Lower leg skin (tissue), 4 donors: ENCODE measurements around the gene OLA1. TPM values are rescaled to one million over a fixed set of nuclear protein-coding genes. Genes with fewer than 3 reads are reported as not detected.

Source experiments
- DNase-seq, 2 donors: peaks; one replicate each; pipeline ENCODE4 v3.0.0-alpha.2; 2019; ENCODE audit warnings: low spot score in 2 of 2
- H3K4me3 ChIP-seq: fragments of 200-600 bp; sonication (generic); 2 replicates; pipeline ENCODE4 v1.5.1; 2017; ENCODE audit warnings: mild to moderate bottlenecking, low read depth; ENCODE audit not compliant: poor library complexity, severe bottlenecking
- POLR2A ChIP-seq, 2 donors: fragments of 450-650 bp; IDR thresholded peaks; one replicate each; pipeline ENCODE4 v1.6.1; 2016 to 2017; ENCODE audit warnings: antibody characterized with exemption in 2 of 2, mild to moderate bottlenecking in 1 of 2, moderate library complexity in 1 of 2
- WGBS, 2 donors: methylation state at CpG; one replicate each; pipeline ENCODE4 v1.1.5; 2018; 5-methylcytosine and 5-hydroxymethylcytosine counted together
- intact Hi-C: fragments of 100-400 bp; cut with DNase I; formaldehyde crosslinking; loops from one replicate; pipeline ENCODE4 v1.15.0; 2023; ENCODE audit warnings: low total_unique reads
- total RNA-seq, 4 donors: library from RNA; depleted of rRNA; stranded (reverse); fragments of >200 nt; gene quantifications; one replicate each; pipeline ENCODE4 v1.1.0, GENCODE V29; 2016
- TF ChIP-seq, protein P1 (sequence below), 3 donors: fragments of 450-650 bp; IDR thresholded peaks; one replicate each; pipeline ENCODE4 v1.5.1; 2016; ENCODE audit warnings: antibody characterized with exemption in 3 of 3, mild to moderate bottlenecking in 3 of 3, moderate library complexity in 2 of 3

The OLA1 gene
- total RNA-seq, 4 donors from 2014 or later, result 49.6 to 73.5 (median 61.2) TPM

DNA sequence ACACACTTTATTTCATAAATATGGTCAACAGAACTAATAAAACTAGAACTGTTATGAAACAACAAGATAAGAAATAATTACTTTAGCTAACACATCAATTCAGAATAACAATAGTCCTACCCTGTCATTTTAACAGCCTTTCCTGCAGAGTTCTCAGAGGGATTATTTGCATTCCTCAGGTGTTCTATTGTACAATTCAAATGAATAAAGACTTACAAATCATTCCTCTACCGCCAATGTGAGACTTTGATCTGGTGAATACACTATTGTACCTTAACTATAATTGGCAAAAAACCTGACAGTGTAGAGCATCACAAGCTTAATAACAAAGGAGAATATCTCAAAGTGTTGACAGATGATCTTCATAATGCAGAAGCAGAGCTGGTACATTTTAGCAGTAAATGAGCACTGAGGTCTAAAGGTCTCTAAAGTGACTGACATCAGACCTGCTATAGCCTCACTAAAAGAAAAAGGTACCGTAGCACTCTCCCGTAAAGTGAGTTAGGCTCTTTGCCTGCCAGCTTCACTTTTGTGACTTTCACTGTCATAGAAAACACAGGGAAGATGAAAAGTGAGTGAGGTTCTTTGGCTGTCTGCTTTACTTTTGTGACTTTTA lies 164.4 kb downstream of the OLA1 start:
- intact Hi-C loops, result no loop called here
- TF ChIP-seq, protein P1, sequence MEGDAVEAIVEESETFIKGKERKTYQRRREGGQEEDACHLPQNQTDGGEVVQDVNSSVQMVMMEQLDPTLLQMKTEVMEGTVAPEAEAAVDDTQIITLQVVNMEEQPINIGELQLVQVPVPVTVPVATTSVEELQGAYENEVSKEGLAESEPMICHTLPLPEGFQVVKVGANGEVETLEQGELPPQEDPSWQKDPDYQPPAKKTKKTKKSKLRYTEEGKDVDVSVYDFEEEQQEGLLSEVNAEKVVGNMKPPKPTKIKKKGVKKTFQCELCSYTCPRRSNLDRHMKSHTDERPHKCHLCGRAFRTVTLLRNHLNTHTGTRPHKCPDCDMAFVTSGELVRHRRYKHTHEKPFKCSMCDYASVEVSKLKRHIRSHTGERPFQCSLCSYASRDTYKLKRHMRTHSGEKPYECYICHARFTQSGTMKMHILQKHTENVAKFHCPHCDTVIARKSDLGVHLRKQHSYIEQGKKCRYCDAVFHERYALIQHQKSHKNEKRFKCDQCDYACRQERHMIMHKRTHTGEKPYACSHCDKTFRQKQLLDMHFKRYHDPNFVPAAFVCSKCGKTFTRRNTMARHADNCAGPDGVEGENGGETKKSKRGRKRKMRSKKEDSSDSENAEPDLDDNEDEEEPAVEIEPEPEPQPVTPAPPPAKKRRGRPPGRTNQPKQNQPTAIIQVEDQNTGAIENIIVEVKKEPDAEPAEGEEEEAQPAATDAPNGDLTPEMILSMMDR (IDR thresholded peaks at IDR 0.05), result no peak
- no peak for TF ChIP-seq POLR2A (IDR thresholded peaks at IDR 0.05)
- WGBS, 2 donors, result 87 to 92% methylated on average over 3 of the region's 3 CpGs
- H3K4me3 ChIP-seq, result no peak overlapping the region
- DNase-seq, result no peak

DNA sequence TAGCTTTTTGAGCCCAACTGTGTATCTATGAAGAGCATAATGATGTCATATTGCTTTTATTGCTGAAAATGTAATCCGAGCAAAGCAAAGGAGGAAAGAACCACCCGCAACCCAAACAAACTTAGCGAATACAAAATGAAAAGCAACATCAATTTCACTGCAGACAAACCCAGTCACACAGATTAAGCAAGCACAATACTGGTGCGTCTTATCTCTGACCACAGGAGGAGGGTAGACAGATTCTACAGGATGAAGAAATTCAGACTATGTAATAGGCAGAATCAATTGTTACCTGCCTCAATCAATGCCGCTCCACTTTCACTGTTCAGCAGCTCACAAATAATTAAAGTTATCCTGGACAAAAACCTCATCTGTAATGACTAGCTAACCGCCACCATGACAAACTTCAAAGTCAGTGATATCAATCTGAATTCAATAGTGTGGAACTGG lies 167.6 kb downstream of the OLA1 start:
- intact Hi-C loops, result no loop called here
- WGBS, 2 donors, result 91 to 95% methylated on average over 6 of the region's 6 CpGs
- H3K4me3 ChIP-seq, result no peak overlapping the region
- DNase-seq, result no peak
- TF ChIP-seq, protein P1 (IDR thresholded peaks at IDR 0.05), result no peak
- no peak for TF ChIP-seq POLR2A (IDR thresholded peaks at IDR 0.05)

DNA sequence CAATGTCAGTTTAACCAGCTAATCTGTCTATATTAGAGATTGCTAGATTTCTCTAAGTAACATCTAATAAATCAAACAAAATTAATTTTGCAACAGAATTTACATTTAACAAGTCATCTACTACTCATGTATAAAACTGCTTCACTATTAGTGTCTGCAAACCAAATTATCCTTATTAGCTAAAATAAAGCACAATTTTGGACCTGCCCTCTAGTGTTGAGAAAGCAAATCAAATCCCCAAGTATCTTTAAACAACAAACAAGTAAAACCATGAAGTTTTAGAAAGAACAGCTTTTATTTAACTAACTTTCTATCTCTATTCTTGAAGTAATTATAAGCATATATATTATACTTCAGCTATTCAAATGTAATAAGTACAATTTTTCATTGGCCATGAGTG lies 170.1 kb downstream of the OLA1 start:
- no peak overlapping the region for H3K4me3 ChIP-seq
- DNase-seq, result no peak
- intact Hi-C loops, result no loop called here
- TF ChIP-seq, protein P1 (IDR thresholded peaks at IDR 0.05), result no peak
- TF ChIP-seq POLR2A (IDR thresholded peaks at IDR 0.05), result no peak

DNA sequence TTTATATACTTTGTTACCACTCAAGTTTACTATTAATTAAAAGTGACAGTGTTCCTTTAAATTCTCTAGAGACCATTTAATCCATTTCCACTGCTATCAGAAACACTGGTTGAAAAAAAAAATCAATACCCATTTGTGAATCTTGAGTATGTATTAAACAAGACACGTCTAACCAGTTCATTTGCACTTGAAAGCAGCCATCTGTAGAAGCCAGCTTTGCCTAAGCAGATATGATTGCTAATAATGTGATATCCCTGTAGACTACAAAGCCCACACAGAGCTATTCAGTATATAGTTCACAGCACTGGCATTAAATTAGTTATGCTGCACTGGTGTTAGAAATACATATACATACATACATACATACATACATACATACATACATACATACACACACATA lies 171.4 kb downstream of the OLA1 start:
- DNase-seq, result no peak
- WGBS, 2 donors, result 47 to 59% methylated on average over 1 of the region's 1 CpG
- H3K4me3 ChIP-seq, result no peak overlapping the region
- no peak for TF ChIP-seq POLR2A (IDR thresholded peaks at IDR 0.05)
- TF ChIP-seq, protein P1 (IDR thresholded peaks at IDR 0.05), result no peak
- intact Hi-C loops, result no loop called here

DNA sequence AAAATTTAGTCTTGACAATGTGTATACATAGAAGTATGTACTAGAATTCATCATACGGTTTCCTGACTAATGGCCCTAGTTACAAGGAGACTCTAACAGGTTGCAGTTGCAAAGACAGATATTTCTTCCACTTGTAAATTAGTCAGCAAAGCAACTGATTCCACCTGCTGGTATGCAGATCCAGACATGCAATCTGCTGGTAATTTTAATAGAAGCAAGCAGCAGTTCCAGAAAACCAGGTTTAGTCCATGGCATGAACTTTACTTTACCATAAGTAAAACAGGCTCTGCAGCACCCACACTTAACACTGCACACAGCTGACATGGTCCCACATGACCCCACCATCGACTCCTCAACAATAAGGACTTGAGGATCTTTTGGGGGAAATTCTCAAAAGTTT lies 172.3 kb downstream of the OLA1 start:
- no peak for DNase-seq
- no peak for TF ChIP-seq POLR2A (IDR thresholded peaks at IDR 0.05)
- TF ChIP-seq, protein P1 (IDR thresholded peaks at IDR 0.05), result no peak
- no peak overlapping the region for H3K4me3 ChIP-seq
- WGBS, 2 donors, result 51 to 63% methylated on average over 2 of the region's 2 CpGs
- intact Hi-C loops, result no loop called here

DNA sequence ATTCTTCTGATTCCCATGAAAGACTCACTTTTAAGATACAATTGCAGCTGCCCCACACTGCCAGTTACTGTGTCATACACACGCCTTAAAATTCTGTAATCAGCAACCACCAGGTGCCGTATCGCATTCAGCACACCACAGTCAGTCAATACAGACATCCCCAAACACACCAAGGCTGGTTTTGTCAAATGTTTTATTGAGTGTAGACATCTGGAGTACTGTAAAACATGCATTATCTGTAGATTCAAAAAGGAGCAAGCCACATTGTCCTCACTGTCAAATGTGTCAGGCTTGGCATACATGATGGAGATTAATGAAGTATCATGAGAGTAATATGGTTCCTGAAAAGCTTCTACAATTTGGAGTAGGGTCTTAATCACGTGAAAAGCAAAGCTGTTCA lies 173.5 kb downstream of the OLA1 start:
- WGBS, 2 donors, result 93 to 95% methylated on average over 4 of the region's 4 CpGs
- DNase-seq, result no peak
- intact Hi-C loops, result no loop called here
- TF ChIP-seq POLR2A (IDR thresholded peaks at IDR 0.05), result no peak
- TF ChIP-seq, protein P1 (IDR thresholded peaks at IDR 0.05), result no peak
- no peak overlapping the region for H3K4me3 ChIP-seq
